ENCODE results near the gene MYH9.
"Not testable (repeated sequence)": the region's sequence is repeated elsewhere in the genome, so short reads cannot be mapped to it uniquely, and the experiment has no call there.

MYH9 gene

GRCh38 chr22:36419177-36419911, 31.6 kb upstream of the MYH9 start:
- H3K4me3 ChIP-seq (ENCODE audit: low read length), result peak overlapping the region; percentile 8; the same call in 1 of the 2 replicates
- peak; percentile 78 for DNase-seq (ENCODE audit: low read depth)
- TF ChIP-seq, protein P1, sequence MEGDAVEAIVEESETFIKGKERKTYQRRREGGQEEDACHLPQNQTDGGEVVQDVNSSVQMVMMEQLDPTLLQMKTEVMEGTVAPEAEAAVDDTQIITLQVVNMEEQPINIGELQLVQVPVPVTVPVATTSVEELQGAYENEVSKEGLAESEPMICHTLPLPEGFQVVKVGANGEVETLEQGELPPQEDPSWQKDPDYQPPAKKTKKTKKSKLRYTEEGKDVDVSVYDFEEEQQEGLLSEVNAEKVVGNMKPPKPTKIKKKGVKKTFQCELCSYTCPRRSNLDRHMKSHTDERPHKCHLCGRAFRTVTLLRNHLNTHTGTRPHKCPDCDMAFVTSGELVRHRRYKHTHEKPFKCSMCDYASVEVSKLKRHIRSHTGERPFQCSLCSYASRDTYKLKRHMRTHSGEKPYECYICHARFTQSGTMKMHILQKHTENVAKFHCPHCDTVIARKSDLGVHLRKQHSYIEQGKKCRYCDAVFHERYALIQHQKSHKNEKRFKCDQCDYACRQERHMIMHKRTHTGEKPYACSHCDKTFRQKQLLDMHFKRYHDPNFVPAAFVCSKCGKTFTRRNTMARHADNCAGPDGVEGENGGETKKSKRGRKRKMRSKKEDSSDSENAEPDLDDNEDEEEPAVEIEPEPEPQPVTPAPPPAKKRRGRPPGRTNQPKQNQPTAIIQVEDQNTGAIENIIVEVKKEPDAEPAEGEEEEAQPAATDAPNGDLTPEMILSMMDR (conservative IDR thresholded peaks at IDR 0.05; ENCODE audit: low read length), result no peak

- H3K4me3 ChIP-seq (ENCODE audit: low read length), result no peak overlapping the region
- TF ChIP-seq, protein P1 (conservative IDR thresholded peaks at IDR 0.05; ENCODE audit: low read length), result no peak
- DNase-seq (ENCODE audit: low read depth), result peak; percentile 53
These were observed 29.5 kb upstream of the MYH9 start for GRCh38 chr22:36417281-36417686.

GRCh38 chr22:36415415-36416168, 27.8 kb upstream of the MYH9 start:
- TF ChIP-seq, protein P1 (conservative IDR thresholded peaks at IDR 0.05; ENCODE audit: low read length), result no peak
- no peak overlapping the region for H3K4me3 ChIP-seq (ENCODE audit: low read length)
- no peak for DNase-seq (ENCODE audit: low read depth)

DNA sequence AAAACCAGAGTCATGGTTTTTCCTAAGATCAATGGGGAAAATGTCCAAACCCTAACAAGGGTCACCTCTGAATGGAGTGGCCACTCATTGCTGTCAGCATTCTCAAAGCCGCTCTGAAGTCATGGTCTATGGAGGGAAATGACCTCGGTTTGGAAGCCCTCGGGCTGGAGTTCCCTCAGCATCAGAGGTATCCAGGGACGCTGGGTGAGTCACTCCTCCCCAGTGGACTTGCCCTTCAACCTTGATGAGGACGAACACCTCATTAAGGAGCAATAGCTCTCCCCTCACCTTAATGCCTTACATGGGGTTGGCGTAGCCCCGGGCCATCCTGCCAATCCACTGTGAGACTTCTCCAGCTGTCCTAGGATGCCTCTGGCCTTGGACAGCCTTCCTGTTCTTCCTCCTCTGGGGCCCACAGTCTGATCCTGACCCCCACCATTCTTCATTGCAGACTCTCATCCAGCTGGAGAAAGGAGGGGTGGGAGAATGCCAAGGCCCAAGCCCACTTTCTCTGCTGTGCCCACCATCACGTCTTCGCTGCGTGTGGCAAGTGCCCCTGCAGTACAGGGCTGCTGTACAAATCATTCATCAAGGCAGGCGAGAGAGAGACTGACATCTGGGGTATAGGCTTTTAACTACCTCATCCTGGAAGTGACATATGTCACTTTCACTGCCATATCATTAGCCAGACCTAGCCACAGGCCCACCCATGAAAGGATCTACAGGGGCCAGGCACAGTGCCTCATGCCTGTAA, 25.4 kb upstream of the MYH9 start:
- TF ChIP-seq, protein P1 (conservative IDR thresholded peaks at IDR 0.05; ENCODE audit: low read length), result no peak
- no peak for DNase-seq (ENCODE audit: low read depth)
- H3K4me3 ChIP-seq (ENCODE audit: low read length), result no peak overlapping the region

- DNase-seq (ENCODE audit: low read depth), result no peak
- TF ChIP-seq, protein P1 (conservative IDR thresholded peaks at IDR 0.05; ENCODE audit: low read length), result no peak
- H3K4me3 ChIP-seq (ENCODE audit: low read length), result no peak overlapping the region
These were observed 24.0 kb upstream of the MYH9 start for GRCh38 chr22:36411589-36412258.

- no peak for DNase-seq (ENCODE audit: low read depth)
- no peak overlapping the region for H3K4me3 ChIP-seq (ENCODE audit: low read length)
- TF ChIP-seq, protein P1 (conservative IDR thresholded peaks at IDR 0.05; ENCODE audit: low read length), result no peak
These were observed 22.4 kb upstream of the MYH9 start for GRCh38 chr22:36409911-36410756.

- not testable (repeated sequence) for DNase-seq (ENCODE audit: low read depth); H3K4me3 ChIP-seq (ENCODE audit: low read length)
These were observed 21.8 kb upstream of the MYH9 start for GRCh38 chr22:36409554-36409910.

All from AG10803 (cell line).